Stimulated activated CD4-positive, alpha-beta T cell treated with anti-CD3 and anti-CD28 coated beads, Interleukin-2, amount 100 ng/mL, for 48 hours (primary cell): Measurements from ENCODE around the gene METTL1.
"Not testable (repeated sequence)": the region's sequence is repeated elsewhere in the genome, so short reads cannot be mapped to it uniquely, and the experiment has no call there.

Experiments used
- DNase-seq, 2 donors: peaks; one replicate each; pipeline ENCODE4 v3.0.0-alpha.2; 2020

METTL1 gene

DNA sequence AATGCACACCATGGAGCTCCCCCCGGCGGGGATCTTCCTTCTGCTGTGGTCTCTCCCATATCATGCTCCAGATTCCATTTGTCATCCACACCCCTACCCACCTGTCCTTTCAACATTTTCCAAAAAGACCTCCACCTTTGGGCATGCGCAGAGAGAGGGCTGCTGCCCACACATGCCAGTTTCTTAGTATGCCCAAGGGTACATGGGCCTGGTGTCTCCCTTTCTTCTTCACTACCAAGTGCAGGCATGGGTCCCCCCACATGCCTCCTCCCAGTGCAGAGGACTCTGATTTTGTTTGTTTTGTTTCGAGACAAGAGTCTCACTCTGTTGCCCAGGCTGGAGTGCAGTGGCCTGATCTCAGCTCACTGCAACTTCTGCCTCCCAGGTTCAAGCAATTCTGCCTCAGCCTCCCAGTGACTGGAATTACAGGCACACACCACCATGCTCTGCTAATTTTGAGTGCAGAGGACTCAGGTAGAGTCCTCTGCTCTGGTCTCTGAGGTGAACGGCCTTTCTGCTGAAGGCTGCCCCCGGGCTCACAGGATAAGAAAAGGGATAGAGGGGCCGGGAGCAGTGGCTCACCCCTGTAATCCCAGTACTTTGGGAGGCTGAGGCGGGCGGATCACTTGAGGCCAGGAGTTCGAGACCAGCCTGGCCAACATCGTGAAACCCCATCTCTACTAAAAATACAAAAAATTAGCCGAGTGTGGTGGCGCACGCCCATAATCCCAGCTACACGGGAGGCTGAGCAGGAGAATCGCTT is 49.9 kb downstream of the METTL1 start:
- not testable (repeated sequence) for DNase-seq

DNA sequence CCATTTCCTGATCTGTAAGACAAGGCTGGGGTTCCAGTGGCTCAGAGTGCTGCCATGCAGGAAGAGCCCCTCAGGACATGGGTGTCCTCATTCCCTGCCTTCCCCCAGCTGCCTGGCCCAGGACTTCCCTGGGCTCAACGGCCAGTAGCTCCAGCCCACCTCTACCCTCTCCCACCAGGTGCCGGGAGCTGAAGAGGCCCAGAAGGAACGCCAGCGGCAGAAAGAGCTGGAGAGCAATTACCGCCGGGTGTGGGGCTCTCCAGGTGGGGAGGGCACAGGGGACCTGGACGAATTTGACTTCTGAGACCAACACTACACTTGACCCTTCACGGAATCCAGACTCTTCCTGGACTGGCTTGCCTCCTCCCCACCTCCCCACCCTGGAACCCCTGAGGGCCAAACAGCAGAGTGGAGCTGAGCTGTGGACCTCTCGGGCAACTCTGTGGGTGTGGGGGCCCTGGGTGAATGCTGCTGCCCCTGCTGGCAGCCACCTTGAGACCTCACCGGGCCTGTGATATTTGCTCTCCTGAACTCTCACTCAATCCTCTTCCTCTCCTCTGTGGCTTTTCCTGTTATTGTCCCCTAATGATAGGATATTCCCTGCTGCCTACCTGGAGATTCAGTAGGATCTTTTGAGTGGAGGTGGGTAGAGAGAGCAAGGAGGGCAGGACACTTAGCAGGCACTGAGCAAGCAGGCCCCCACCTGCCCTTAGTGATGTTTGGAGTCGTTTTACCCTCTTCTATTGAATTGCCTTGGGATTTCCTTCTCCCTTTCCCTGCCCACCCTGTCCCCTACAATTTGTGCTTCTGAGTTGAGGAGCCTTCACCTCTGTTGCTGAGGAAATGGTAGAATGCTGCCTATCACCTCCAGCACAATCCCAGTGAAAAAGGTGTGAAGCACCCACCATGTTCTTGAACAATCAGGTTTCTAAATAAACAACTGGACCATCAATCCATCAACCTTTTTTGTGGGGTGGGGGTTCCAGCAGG is 51.0 kb downstream of the METTL1 start:
- DNase-seq = no peak

DNA sequence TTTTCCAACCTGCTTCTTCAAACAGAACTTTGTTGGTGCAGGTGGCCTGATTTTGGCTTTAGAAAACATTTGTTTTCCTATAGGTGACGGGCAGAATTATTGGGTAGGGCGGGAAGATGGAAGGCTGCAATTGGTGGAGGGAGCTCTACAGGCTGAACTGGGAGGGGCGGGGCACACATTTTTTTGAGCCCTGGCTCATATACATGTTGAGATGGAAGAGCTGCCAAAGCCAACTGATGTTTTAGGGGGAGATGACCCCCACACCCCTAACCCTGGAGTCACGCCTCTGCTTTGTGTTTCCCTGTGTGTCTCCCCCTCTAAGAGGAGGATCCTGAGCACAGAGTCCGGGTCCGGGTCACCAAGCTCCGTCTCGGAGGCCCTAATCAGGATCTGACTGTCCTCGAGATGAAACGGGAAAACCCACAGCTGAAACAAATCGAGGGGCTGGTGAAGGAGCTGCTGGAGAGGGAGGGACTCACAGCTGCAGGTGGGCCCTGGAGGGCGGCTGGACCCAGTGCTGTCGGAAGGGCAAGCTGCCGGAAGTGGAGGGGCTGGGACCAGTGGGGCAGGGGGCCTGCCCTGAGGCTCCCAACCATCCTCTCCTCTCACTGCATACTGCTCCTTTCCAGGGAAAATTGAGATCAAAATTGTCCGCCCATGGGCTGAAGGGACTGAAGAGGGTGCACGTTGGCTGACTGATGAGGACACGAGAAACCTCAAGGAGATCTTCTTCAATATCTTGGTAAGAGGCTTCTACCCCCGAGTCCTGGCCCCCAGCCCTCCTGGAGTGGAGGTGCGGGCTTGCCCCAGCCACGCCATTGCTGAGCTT is 51.9 kb downstream of the METTL1 start:
- DNase-seq = no peak

DNA sequence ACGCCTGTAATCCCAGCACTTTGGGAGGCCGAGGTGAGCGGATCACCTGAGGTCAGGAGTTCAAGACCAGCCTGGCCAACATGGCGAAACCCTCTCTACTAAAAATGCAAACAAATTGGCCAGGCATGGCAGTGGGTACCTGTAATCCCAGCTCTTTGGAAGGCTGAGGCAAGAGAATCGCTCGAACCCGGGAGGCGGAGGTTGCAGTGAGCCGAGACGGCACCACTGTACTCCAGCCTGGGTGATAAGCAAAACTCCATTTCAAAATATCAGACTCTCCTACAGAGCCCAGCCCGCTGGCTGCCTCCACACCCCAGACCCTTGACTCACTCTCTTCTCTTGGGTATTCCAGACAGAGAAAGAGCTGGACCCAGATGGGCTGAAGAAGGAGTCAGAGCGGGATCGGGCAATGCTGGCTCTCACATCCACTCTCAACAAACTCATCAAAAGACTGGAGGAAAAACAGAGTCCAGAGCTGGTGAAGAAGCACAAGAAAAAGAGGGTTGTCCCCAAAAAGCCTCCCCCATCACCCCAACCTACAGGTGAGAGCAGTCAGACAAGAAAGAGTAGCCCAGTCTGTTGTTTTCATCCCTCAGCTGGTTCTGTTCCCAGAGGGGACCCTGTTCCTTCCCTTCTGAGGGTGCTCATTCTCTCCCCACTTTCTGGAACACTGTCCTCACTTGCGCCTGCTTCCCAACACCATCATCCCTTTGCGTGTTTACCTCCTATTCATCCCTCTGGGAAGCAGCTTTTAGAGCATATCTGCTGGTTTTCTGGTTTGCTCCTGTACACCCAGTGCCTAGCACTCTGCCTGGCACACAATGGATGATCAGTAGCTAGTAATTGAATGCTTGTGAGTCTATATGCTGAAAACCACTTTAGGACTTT is 53.0 kb downstream of the METTL1 start:
- no peak for DNase-seq
